Left ventricle myocardium inferior (tissue), 1 donor: ENCODE data around the gene WASHC4. TPM values are rescaled to one million over a fixed set of nuclear protein-coding genes. Genes with fewer than 3 reads are reported as not detected.
"Not testable (repeated sequence)": the region's sequence is repeated elsewhere in the genome, so short reads cannot be mapped to it uniquely, and the experiment has no call there.

ENCODE experiments used
- DNase-seq: peaks from one replicate; pipeline ENCODE4 v3.0.0-alpha.2; 2020
- H3K27ac ChIP-seq: fragments of 200-600 bp; replicated peaks from 2 replicates; pipeline ENCODE4 v1.8.0; 2021
- H3K27me3 ChIP-seq: fragments of 200-600 bp; 2 replicates; pipeline ENCODE4 v1.8.0; 2021; ENCODE audit warnings: low read depth
- H3K36me3 ChIP-seq: fragments of 200-600 bp; 2 replicates; pipeline ENCODE4 v1.8.0; 2021
- H3K4me1 ChIP-seq: fragments of 200-600 bp; 2 replicates; pipeline ENCODE4 v1.8.0; 2021
- H3K4me3 ChIP-seq: fragments of 200-600 bp; 2 replicates; pipeline ENCODE4 v1.8.0; 2021; ENCODE audit warnings: mild to moderate bottlenecking, moderate library complexity
- H3K9me3 ChIP-seq: fragments of 200-600 bp; replicated peaks from 2 replicates; pipeline ENCODE4 v1.8.0; 2021
- CTCF ChIP-seq: fragments of 200-600 bp; IDR thresholded peaks from 2 replicates; pipeline ENCODE4 v1.8.0; 2021; ENCODE audit warnings: antibody characterized with exemption, mild to moderate bottlenecking, borderline replicate concordance
- intact Hi-C: fragments of 100-400 bp; cut with micrococcal nuclease; formaldehyde crosslinking; loops from one replicate; pipeline ENCODE4 v1.11.0; 2022
- total RNA-seq: library from RNA; stranded (reverse); fragmentation: NEBNext Ultra II Directional; extraction: Animal tissue kit (Norgen Biotek cat#: 25700); gene quantifications from one replicate; pipeline ENCODE4 v1.2.1, GENCODE V29; 2021
- donor health status: DM: no; HTN: yes; CAD: no; lungs with severe emphysema.

The WASHC4 gene
- total RNA-seq, 1 donor from 2014 or later = 23.5 TPM

GRCh38 chr12:105177208-105177607, 69.7 kb downstream of the WASHC4 start:
- no peak for TF ChIP-seq CTCF
- DNase-seq = no peak
- peaks cover 19% of the 10 kb centered on the region for H3K9me3 ChIP-seq
- H3K27ac ChIP-seq = no peak overlapping the region
- H3K27me3 ChIP-seq = no peaks in the 10 kb centered on the region
- intact Hi-C loops = no loop called here
- no peaks in the 10 kb centered on the region for H3K4me1 ChIP-seq
- no peak overlapping the region for H3K4me3 ChIP-seq
- peaks cover 61% of the 10 kb centered on the region for H3K36me3 ChIP-seq

- H3K27me3 ChIP-seq, H3K4me3 ChIP-seq, DNase-seq, intact Hi-C loops, H3K4me1 ChIP-seq, H3K27ac ChIP-seq: not testable (repeated sequence)
- H3K36me3 ChIP-seq = peaks cover 67% of the 10 kb centered on the region
- peaks cover 19% of the 10 kb centered on the region for H3K9me3 ChIP-seq
Measured at GRCh38 chr12:105179114-105179513, 71.6 kb downstream of the WASHC4 start.

GRCh38 chr12:105183406-105183805, 75.9 kb downstream of the WASHC4 start:
- H3K27me3 ChIP-seq, DNase-seq, intact Hi-C loops, H3K27ac ChIP-seq, H3K4me3 ChIP-seq, H3K4me1 ChIP-seq: not testable (repeated sequence)
- peaks cover 72% of the 10 kb centered on the region for H3K36me3 ChIP-seq
- H3K9me3 ChIP-seq = peaks cover 19% of the 10 kb centered on the region

DNA sequence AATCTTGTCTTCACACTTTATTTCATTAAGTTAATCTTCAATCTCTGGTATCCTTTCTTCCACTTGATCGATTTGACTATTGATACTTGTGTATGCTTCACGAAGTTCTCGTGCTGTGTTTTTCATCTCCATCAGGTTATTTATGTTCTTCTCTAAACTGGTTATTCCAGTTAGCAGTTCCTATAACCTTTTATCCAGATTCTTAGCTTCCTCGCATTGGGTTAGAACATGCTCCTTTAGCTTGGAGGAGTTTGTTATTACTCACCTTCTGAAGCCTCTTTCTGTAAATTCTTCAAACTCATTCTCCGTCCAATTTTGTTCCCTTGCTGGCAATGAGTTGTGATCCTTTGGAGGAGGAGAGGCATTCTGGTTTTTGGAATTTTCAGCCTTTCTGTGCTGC, 76.4 kb downstream of the WASHC4 start:
- intact Hi-C loops, H3K4me1 ChIP-seq, H3K27me3 ChIP-seq, H3K4me3 ChIP-seq, H3K27ac ChIP-seq, DNase-seq: not testable (repeated sequence)
- Histone ChIP-seq H3K36me3 (peaks cover 72% of the 10 kb centered on the region), H3K9me3 (peaks cover 18% of the 10 kb centered on the region)

DNA sequence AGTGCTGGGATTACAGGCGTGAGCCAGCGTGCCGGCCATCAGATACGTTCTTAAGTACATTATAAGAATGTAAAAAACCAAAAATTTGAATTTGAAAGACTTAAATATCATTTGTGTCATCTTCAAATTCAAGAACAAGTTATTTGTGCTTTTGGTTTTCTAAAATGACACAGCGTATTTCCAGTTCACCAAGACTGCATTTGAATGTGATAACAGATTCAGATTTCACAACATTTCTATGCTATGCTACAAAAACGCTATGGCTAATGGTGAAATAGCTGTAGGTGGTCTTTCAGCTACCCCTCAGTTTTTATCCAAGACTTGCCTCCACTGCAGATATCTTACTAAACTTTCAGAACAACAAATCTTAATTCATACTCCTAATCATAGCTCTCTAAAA, 81.8 kb downstream of the WASHC4 start:
- H3K27ac ChIP-seq = no peak overlapping the region
- H3K9me3 ChIP-seq = no peaks in the 10 kb centered on the region
- no peaks in the 10 kb centered on the region for H3K27me3 ChIP-seq
- DNase-seq = no peak
- no peak overlapping the region for H3K4me3 ChIP-seq
- TF ChIP-seq CTCF = no peak
- H3K36me3 ChIP-seq = peaks cover 97% of the 10 kb centered on the region
- intact Hi-C loops = no loop called here
- peaks cover 5% of the 10 kb centered on the region for H3K4me1 ChIP-seq

GRCh38 chr12:105190530-105190929, 83.0 kb downstream of the WASHC4 start:
- no peaks in the 10 kb centered on the region for H3K27me3 ChIP-seq
- no peak for TF ChIP-seq CTCF
- peaks cover 5% of the 10 kb centered on the region for H3K4me1 ChIP-seq
- no peak for DNase-seq
- no peaks in the 10 kb centered on the region for H3K9me3 ChIP-seq
- no peak overlapping the region for H3K27ac ChIP-seq
- H3K4me3 ChIP-seq = no peak overlapping the region
- intact Hi-C loops = no loop called here
- H3K36me3 ChIP-seq = peaks cover 97% of the 10 kb centered on the region

DNA sequence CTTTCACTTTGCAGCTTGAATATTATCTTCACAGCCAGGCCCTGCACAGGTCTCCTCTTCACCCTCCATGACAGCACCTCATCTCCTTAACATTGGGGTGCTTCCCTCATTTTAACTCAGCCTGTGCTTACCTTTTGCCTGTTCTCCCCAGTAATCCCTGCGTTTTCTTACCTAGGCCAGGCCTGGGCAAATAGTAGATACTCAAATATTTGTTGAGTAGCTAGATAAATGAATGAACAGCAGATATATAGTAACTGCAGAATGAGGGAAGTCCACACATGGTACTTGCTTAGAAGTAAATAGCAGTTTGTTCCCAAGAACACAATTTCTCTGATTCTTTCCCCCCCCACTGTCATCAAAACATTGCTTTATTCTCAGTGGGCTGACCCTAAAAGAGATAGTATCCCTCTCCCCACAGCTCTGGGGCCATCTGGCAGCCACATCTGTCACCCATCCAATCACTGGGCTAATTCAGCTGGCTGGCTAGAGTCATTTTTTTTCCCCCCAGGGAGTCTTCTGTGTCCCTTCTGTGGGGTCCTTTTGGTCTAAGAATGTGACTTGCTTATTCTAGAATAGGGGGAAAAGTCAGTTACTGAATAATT, 85.2 kb downstream of the WASHC4 start:
- TF ChIP-seq CTCF = no peak
- Histone ChIP-seq H3K27ac (no peak overlapping the region), H3K4me3 (no peak overlapping the region), H3K36me3 (peaks cover 97% of the 10 kb centered on the region), H3K4me1 (peaks cover 5% of the 10 kb centered on the region), H3K27me3 (no peaks in the 10 kb centered on the region), H3K9me3 (no peaks in the 10 kb centered on the region)
- no peak for DNase-seq
- intact Hi-C loops = no loop called here
